Measurements from ENCODE around the gene MRPL44.

Gene MRPL44

DNA sequence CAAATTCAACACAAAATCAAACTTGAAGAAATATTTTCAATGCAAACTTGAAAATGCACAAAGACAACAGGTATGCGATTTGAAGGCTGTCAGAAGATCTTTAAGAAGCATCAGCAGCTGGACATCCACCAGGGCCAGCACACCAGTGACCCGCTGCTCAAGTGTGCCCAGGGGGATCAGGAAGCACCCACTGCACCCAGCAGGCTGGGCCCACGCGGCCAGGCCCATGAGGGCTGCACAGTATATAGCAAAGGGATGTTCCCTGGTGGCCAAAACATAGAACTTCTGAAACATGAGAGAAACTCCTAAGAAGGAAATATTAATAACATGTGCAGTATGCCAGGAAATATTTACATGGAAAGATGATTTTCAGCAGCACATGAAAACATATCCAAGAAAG lies 37.2 kb upstream of the MRPL44 start:
- TF ChIP-seq, protein P1, sequence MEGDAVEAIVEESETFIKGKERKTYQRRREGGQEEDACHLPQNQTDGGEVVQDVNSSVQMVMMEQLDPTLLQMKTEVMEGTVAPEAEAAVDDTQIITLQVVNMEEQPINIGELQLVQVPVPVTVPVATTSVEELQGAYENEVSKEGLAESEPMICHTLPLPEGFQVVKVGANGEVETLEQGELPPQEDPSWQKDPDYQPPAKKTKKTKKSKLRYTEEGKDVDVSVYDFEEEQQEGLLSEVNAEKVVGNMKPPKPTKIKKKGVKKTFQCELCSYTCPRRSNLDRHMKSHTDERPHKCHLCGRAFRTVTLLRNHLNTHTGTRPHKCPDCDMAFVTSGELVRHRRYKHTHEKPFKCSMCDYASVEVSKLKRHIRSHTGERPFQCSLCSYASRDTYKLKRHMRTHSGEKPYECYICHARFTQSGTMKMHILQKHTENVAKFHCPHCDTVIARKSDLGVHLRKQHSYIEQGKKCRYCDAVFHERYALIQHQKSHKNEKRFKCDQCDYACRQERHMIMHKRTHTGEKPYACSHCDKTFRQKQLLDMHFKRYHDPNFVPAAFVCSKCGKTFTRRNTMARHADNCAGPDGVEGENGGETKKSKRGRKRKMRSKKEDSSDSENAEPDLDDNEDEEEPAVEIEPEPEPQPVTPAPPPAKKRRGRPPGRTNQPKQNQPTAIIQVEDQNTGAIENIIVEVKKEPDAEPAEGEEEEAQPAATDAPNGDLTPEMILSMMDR (IDR thresholded peaks at IDR 0.05), result no peak

- TF ChIP-seq, protein P1 (IDR thresholded peaks at IDR 0.05), result no peak
Observed at GRCh38 chr2:223921204-223921603, 36.1 kb upstream of the MRPL44 start.

DNA sequence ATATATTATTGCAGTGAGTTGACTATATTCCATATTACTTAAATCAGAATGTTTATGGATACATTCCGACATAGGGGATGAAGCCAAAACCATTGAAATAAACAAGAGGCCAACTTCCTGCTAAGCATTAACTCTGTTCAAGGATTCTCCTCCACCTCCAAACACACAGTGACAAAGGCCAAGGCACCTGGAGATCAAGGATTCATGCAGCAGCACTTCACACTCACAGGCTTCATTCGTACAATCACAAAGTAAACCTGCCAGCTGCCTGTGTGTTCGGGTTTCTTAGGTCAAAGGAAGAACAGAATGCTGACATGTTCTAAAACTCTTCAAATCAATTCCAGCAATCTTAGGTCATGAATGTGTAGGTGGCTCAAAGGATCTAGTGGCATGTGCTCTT lies 35.0 kb upstream of the MRPL44 start:
- TF ChIP-seq, protein P1 (IDR thresholded peaks at IDR 0.05), result no peak

DNA sequence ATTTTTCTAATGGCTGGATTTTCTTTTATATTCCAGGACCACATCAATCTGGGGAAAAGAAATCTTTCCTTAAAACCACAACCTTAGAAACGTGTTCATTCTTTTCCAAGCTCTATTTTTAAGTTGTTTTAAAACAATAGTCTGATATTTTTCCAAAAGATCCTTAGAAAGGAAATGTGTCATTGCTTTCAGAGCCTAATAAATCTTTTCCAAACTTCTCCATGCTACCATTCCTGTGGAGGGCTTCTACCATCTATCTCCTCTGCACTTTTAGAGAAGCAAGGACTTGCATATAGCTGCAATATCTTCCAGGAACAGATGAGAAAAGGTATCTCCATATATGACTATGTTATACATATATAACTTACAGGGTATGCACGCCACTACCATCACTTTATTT lies 33.3 kb upstream of the MRPL44 start:
- TF ChIP-seq, protein P1 (IDR thresholded peaks at IDR 0.05), result no peak

GRCh38 chr2:223925106-223925505 lies 32.2 kb upstream of the MRPL44 start:
- TF ChIP-seq, protein P1 (IDR thresholded peaks at IDR 0.05), result no peak

DNA sequence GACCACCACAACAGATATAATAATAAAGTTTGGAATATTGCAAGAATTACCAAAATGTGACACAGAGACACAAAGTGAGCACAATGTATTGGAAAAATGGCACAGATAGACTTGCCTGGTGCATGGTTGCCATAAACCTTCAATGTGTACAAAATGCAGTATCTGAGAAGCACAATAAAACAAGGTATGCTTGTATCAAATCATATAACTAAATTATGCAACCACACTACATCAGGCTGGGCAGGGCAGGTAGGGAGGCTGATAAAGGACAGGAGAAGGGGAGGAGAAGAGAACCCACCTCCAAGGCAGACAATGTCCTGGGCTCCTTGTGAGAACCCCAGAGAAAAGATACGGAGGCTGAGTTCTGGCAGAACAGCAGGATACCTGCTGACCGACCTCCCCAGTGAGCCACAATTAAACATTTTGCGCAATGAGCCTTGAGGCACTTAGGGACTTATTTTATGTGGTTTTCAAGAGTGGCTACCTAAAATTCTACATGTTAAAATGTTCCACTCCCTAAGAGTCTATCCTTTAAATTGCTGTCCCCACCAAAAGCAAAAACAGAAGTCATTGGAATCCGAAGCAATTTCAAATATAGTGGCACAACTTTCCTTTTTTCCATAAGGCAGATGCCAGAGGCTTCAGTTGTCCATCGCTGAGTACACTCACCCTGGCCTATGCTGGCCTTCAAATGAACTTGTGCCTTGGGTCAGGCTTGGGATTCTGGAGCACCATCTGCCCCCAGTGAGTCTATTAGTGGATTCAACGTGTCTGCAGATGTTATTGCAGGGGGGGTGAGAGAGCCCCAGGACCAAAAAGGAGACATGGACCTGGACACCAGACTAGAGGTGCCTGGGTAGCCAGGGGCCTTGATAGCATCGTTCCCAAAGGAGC lies 28.9 kb upstream of the MRPL44 start:
- TF ChIP-seq, protein P1 (IDR thresholded peaks at IDR 0.05), result no peak

GRCh38 chr2:223929571-223930102 lies 27.6 kb upstream of the MRPL44 start:
- TF ChIP-seq, protein P1 (IDR thresholded peaks at IDR 0.05), result no peak

All from LNCAP (cell line).